Calu3 (cell line): ENCODE data around the gene CRYBA4. TPM values are rescaled to one million over a fixed set of nuclear protein-coding genes. Genes with fewer than 3 reads are reported as not detected.

ENCODE experiments used
- BruUV-seq: library from RNA; stranded (reverse); fragments of 400-500 nt; replicated peaks from 2 replicates; lab custom pipeline; 2021; lab: Mats Ljungman, UMichigan
- CTCF ChIA-PET: fragments of 300-600 bp; sonication (Branson Sonifier 250); formaldehyde crosslinking; loops from one replicate; lab custom pipeline; 2022; ENCODE audit warnings: antibody characterized with exemption; lab: Charles Lee
- DNase-seq: peaks from one replicate; pipeline ENCODE4 v3.0.0; 2022
- H3K27ac Mint-ChIP-seq: one replicate; pipeline ENCODE4 v1.8.0; 2022; ENCODE audit warnings: mixed read lengths; ENCODE audit not compliant: unreplicated experiment
- H3K27me3 Mint-ChIP-seq: one replicate; pipeline ENCODE4 v1.8.0; 2022; ENCODE audit warnings: mixed read lengths; ENCODE audit not compliant: unreplicated experiment
- H3K36me3 Mint-ChIP-seq: one replicate; pipeline ENCODE4 v1.8.0; 2022; ENCODE audit warnings: mild to moderate bottlenecking, moderate library complexity, mixed read lengths; ENCODE audit not compliant: insufficient read depth, unreplicated experiment
- H3K4me1 Mint-ChIP-seq: one replicate; pipeline ENCODE4 v1.8.0; 2022; ENCODE audit warnings: mild to moderate bottlenecking, low read depth, mixed read lengths; ENCODE audit not compliant: unreplicated experiment
- H3K4me3 Mint-ChIP-seq: one replicate; pipeline ENCODE4 v1.8.0; 2022; ENCODE audit warnings: mild to moderate bottlenecking, low read depth, moderate library complexity, mixed read lengths; ENCODE audit not compliant: unreplicated experiment
- H3K9me3 Mint-ChIP-seq: one replicate; pipeline ENCODE4 v1.8.0; 2022; ENCODE audit warnings: low read depth, mixed read lengths; ENCODE audit not compliant: unreplicated experiment
- CTCF ChIP-seq: fragments of 200-600 bp; IDR thresholded peaks from one replicate; pipeline ENCODE4 v1.8.0; 2022; ENCODE audit warnings: antibody characterized with exemption; ENCODE audit not compliant: unreplicated experiment
- intact Hi-C: fragments of 100-400 bp; cut with micrococcal nuclease; formaldehyde crosslinking; loops from one replicate; pipeline ENCODE4 v1.10.0; 2022; ENCODE audit not compliant: unreplicated experiment
- total RNA-seq: library from RNA; stranded (reverse); gene quantifications from 2 replicates; pipeline ENCODE4 v1.2.3, GENCODE V29; 2022

Gene CRYBA4
- total RNA-seq, 1 experiment from 2014 or later, result not detected

GRCh38 chr22:26679003-26679629 lies 57.4 kb downstream of the CRYBA4 start:
- intact Hi-C loops, result loop anchor here (10.0 kb wide), 1 partner anchor 66 kb away; no protein-coding TSS in a partner anchor

More at GRCh38 chr22:26679003-26679629, 57.4 kb downstream of the CRYBA4 start:
- DNase-seq, result peak; percentile 79
- Mint-ChIP-seq H3K4me1 (peaks cover 10% of the 10 kb centered on the region), H3K27ac (no peak overlapping the region), H3K9me3 (no peaks in the 10 kb centered on the region), H3K27me3 (no peaks in the 10 kb centered on the region), H3K4me3 (no peak overlapping the region), H3K36me3 (no peaks in the 10 kb centered on the region)
- CTCF ChIA-PET, result interaction anchor here (0.6 to 1.5 kb wide), 7 partner anchors 66 to 652 kb away, joined by 3 to 13 read pairs (median 4); no protein-coding TSS in a partner anchor
- TF ChIP-seq CTCF, result peak; percentile 86
- BruUV-seq, result no TSS peak

Other genes with a start within 250 kb of the CRYBA4 start
- gene ASPHD2, start 192.7 kb upstream of the CRYBA4 start, total RNA-seq, result 0.40 and 0.71 TPM in 2 replicates
- gene HPS4, start 138.2 kb upstream of the CRYBA4 start, total RNA-seq, result 40.7 and 41.9 TPM in 2 replicates
- 22.8 and 25.6 TPM in 2 replicates for gene SRRD, start 138.1 kb upstream of the CRYBA4 start, total RNA-seq
- 39.8 and 40.8 TPM in 2 replicates for gene TFIP11, start 109.5 kb upstream of the CRYBA4 start, total RNA-seq
- gene TPST2, start 31.8 kb upstream of the CRYBA4 start, total RNA-seq, result 11.4 and 11.8 TPM in 2 replicates
- gene CRYBB1, start 3.9 kb upstream of the CRYBA4 start, total RNA-seq, result not detected in 2 replicates
- gene MIAT, start 35.6 kb downstream of the CRYBA4 start, total RNA-seq, result 0.52 and 0.64 TPM in 2 replicates